ENCODE results near the gene TSG101.

TSG101 gene

DNA sequence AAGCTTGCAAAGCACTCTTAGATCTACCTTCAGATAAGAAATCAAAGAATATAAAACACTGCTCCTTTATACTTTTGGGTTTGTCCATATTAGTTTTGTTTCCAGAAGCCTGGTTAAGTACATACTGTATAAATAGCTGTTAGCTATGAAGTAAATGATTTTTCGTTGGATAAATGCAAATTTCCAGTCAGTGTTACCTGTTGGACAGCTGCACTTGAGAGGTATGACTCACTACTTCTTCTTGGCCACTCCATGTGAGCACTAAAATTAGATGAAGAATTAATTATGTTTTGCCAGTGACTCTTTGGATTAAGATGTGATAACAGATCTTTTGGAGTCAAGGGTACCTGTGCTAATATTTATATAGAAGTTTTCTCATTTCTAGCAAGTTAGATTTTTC lies 9.5 kb upstream of the TSG101 start:
- Histone ChIP-seq H3K27ac (ENCODE audit: low read length) (no peak overlapping the region), H4K20me1 (ENCODE audit: insufficient read depth, low read length) (no peaks in the 10 kb centered on the region), H3K4me2 (ENCODE audit: low read length) (no peak overlapping the region), H3K36me3 (replicated peaks; ENCODE audit: low read depth, low read length) (no peaks in the 10 kb centered on the region), H3K4me1 (ENCODE audit: low read length) (peaks cover 11% of the 10 kb centered on the region), H3K4me3 (ENCODE audit: low read length) (no peak overlapping the region), H3K9ac (ENCODE audit: low read length) (no peak overlapping the region), H3K79me2 (ENCODE audit: low read length) (no peaks in the 10 kb centered on the region), H3K9me3 (ENCODE audit: insufficient read depth, low read length) (no peaks in the 10 kb centered on the region), H3K27me3 (ENCODE audit: low read depth, low read length) (no peaks in the 10 kb centered on the region), H2AFZ (ENCODE audit: low read depth, low read length) (no peak overlapping the region)
- TF ChIP-seq CTCF (IDR thresholded peaks at IDR 0.05; ENCODE audit: low read depth, low read length): no peak
- TF ChIP-seq EZH2phosphoT487 (IDR thresholded peaks at IDR 0.05; ENCODE audit: low read depth): no peak

DNA sequence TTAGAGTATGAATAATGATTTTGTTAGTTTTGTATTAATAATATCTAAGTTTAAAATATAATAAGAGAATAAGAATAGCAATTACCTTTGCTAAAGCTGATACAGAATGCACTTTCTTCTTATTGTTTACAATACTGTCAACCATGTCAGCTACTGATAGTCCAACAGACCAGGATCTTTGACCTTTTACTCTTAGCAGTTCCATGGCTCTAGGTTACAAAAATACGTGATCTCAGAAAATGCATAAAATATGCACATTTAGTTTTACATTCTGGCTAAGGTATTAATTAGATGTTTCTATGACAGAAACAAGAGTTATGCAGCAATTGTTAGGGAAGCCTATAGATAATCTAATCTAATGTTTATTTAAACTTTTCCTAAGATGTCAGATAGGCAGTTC lies 7.5 kb upstream of the TSG101 start:
- Histone ChIP-seq H3K4me3 (ENCODE audit: low read length) (no peak overlapping the region), H3K27ac (ENCODE audit: low read length) (no peak overlapping the region), H3K4me1 (ENCODE audit: low read length) (peaks cover 27% of the 10 kb centered on the region), H3K9me3 (ENCODE audit: insufficient read depth, low read length) (no peaks in the 10 kb centered on the region), H3K27me3 (ENCODE audit: low read depth, low read length) (no peaks in the 10 kb centered on the region), H3K79me2 (ENCODE audit: low read length) (no peaks in the 10 kb centered on the region; the same call in 1 of the 2 replicates), H2AFZ (ENCODE audit: low read depth, low read length) (no peak overlapping the region), H4K20me1 (ENCODE audit: insufficient read depth, low read length) (no peaks in the 10 kb centered on the region), H3K9ac (ENCODE audit: low read length) (no peak overlapping the region), H3K36me3 (replicated peaks; ENCODE audit: low read depth, low read length) (no peaks in the 10 kb centered on the region), H3K4me2 (ENCODE audit: low read length) (no peak overlapping the region)
- no peak for TF ChIP-seq EZH2phosphoT487 (IDR thresholded peaks at IDR 0.05; ENCODE audit: low read depth)
- no peak for TF ChIP-seq CTCF (IDR thresholded peaks at IDR 0.05; ENCODE audit: low read depth, low read length)

DNA sequence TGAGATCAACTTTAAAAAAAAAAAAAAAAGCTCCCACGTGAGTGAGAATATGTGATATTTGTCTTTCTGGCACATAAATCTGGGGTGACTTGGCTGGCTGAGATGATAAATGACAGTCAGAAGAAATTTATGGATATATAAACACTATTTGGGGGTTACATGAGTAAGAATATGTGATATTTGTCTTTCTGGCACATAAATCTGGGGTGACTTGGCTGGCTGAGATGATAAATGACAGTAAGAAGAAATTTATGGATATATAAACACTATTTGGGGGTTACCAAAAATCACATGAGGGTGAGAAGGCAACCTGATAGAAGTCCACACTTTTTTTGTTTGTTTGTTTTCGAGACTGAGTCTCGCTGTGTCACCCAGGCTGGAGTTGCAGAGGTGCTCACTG lies 6.6 kb upstream of the TSG101 start:
- H3K9me3 ChIP-seq (ENCODE audit: insufficient read depth, low read length): no peaks in the 10 kb centered on the region
- no peaks in the 10 kb centered on the region for H4K20me1 ChIP-seq (ENCODE audit: insufficient read depth, low read length)
- no peaks in the 10 kb centered on the region for H3K36me3 ChIP-seq (replicated peaks; ENCODE audit: low read depth, low read length)
- H2AFZ ChIP-seq (ENCODE audit: low read depth, low read length): no peak overlapping the region
- no peak overlapping the region for H3K4me3 ChIP-seq (ENCODE audit: low read length)
- H3K9ac ChIP-seq (ENCODE audit: low read length): no peak overlapping the region
- H3K27ac ChIP-seq (ENCODE audit: low read length): no peak overlapping the region
- no peak overlapping the region for H3K4me2 ChIP-seq (ENCODE audit: low read length)
- peaks cover 7% of the 10 kb centered on the region for H3K79me2 ChIP-seq (ENCODE audit: low read length)
- TF ChIP-seq CTCF (IDR thresholded peaks at IDR 0.05; ENCODE audit: low read depth, low read length): no peak
- peaks cover 31% of the 10 kb centered on the region for H3K4me1 ChIP-seq (ENCODE audit: low read length)
- no peaks in the 10 kb centered on the region for H3K27me3 ChIP-seq (ENCODE audit: low read depth, low read length)

- Histone ChIP-seq H4K20me1 (ENCODE audit: insufficient read depth, low read length) (no peaks in the 10 kb centered on the region), H3K4me3 (ENCODE audit: low read length) (peak overlapping the region; percentile 90), H3K27me3 (ENCODE audit: low read depth, low read length) (no peaks in the 10 kb centered on the region), H3K4me2 (ENCODE audit: low read length) (peak overlapping the region; percentile 80), H2AFZ (ENCODE audit: low read depth, low read length) (no peak overlapping the region), H3K36me3 (replicated peaks; ENCODE audit: low read depth, low read length) (no peaks in the 10 kb centered on the region), H3K4me1 (ENCODE audit: low read length) (peaks cover 31% of the 10 kb centered on the region), H3K79me2 (ENCODE audit: low read length) (peaks cover 48% of the 10 kb centered on the region), H3K9ac (ENCODE audit: low read length) (peak overlapping the region; percentile 88), H3K9me3 (ENCODE audit: insufficient read depth, low read length) (no peaks in the 10 kb centered on the region), H3K27ac (ENCODE audit: low read length) (peak overlapping the region; percentile 82)
- TF ChIP-seq CTCF (IDR thresholded peaks at IDR 0.05; ENCODE audit: low read depth, low read length): no peak
- TF ChIP-seq EZH2phosphoT487 (IDR thresholded peaks at IDR 0.05; ENCODE audit: low read depth): no peak
Observed at GRCh38 chr11:18527512-18527911, 770 bp upstream of the TSG101 start.

Measured in OCI-LY3 (cell line).